Activated B cell treated with CpG ODN at 0.5 μM for 24 hours (primary cell): ENCODE measurements around the gene NAA15. TPM values are rescaled to one million over a fixed set of nuclear protein-coding genes. Genes with fewer than 3 reads are reported as not detected.
"Not testable (repeated sequence)": the region's sequence is repeated elsewhere in the genome, so short reads cannot be mapped to it uniquely, and the experiment has no call there.

ENCODE experiments used
- ATAC-seq: fragments of 200-7000 bp; cut with Tn5 transposase; one replicate; pipeline ENCODE4 v1.10.0; 2021; ENCODE audit warnings: low read depth, mild to moderate bottlenecking, moderate library complexity
- CTCF ChIA-PET: fragments of 350-600 bp; sonication (Branson Sonifier 250); formaldehyde crosslinking; loops from one replicate; lab custom pipeline; 2021; ENCODE audit warnings: antibody characterized with exemption; lab: Charles Lee
- POLR2A ChIA-PET: fragments of 350-600 bp; sonication (Branson Sonifier 250); formaldehyde crosslinking; loops from one replicate; lab custom pipeline; 2021; ENCODE audit warnings: antibody characterized with exemption; lab: Charles Lee
- DNase-seq: peaks from one replicate; pipeline ENCODE4 v3.0.0; 2022
- H3K27ac Mint-ChIP-seq: one replicate; pipeline ENCODE4 v1.8.0; 2020; ENCODE audit warnings: mixed read lengths
- H3K27me3 Mint-ChIP-seq: one replicate; pipeline ENCODE4 v1.8.0; 2021; ENCODE audit warnings: mixed read lengths
- H3K36me3 Mint-ChIP-seq: one replicate; pipeline ENCODE4 v1.8.0; 2021; ENCODE audit warnings: low read depth, mixed read lengths
- H3K4me1 Mint-ChIP-seq: one replicate; pipeline ENCODE4 v1.8.0; 2021; ENCODE audit warnings: mixed read lengths
- H3K4me3 Mint-ChIP-seq: one replicate; pipeline ENCODE4 v1.8.0; 2020; ENCODE audit warnings: mild to moderate bottlenecking, mixed read lengths
- H3K9me3 Mint-ChIP-seq: one replicate; pipeline ENCODE4 v1.8.0; 2020; ENCODE audit warnings: mixed read lengths
- CTCF ChIP-seq: fragments of 200-600 bp; IDR thresholded peaks from one replicate; pipeline ENCODE4 v1.8.0; 2022; ENCODE audit warnings: antibody characterized with exemption, mild to moderate bottlenecking
- intact Hi-C: fragments of 100-400 bp; cut with micrococcal nuclease; formaldehyde crosslinking; loops from one replicate; pipeline ENCODE4 v1.15.1; 2024
- total RNA-seq: library from RNA; stranded (reverse); gene quantifications from 2 replicates; pipeline ENCODE4 v1.2.3, GENCODE V29; 2022

The NAA15 gene
- total RNA-seq, 1 donor from 2014 or later, result 66.5 TPM

GRCh38 chr4:139316733-139317132 lies 15.4 kb downstream of the NAA15 start:
- peaks cover 81% of the 10 kb centered on the region for H3K4me1 Mint-ChIP-seq
- no peaks in the 10 kb centered on the region for H3K27me3 Mint-ChIP-seq
- H3K36me3 Mint-ChIP-seq, result peaks cover 6% of the 10 kb centered on the region
- CTCF ChIA-PET, result no interaction called here
- TF ChIP-seq CTCF, result no peak
- peak overlapping the region; percentile 71 for H3K4me3 Mint-ChIP-seq
- ATAC-seq (no peak), DNase-seq (no peak)
- intact Hi-C loops, result no loop called here
- H3K9me3 Mint-ChIP-seq, result no peaks in the 10 kb centered on the region
- peak overlapping the region; percentile 59 for H3K27ac Mint-ChIP-seq
- POLR2A ChIA-PET, result no interaction called here

- intact Hi-C loops, result no loop called here
- Mint-ChIP-seq H3K4me1 (peaks cover 81% of the 10 kb centered on the region), H3K27ac (peak overlapping the region; percentile 3), H3K36me3 (peaks cover 6% of the 10 kb centered on the region), H3K9me3 (no peaks in the 10 kb centered on the region), H3K27me3 (no peaks in the 10 kb centered on the region), H3K4me3 (no peak overlapping the region)
- POLR2A ChIA-PET, result no interaction called here
- CTCF ChIA-PET, result no interaction called here
- no peak for TF ChIP-seq CTCF
- no peak for ATAC-seq
- DNase-seq, result no peak
These were observed 16.3 kb downstream of the NAA15 start for GRCh38 chr4:139317635-139318034.

- H3K27ac Mint-ChIP-seq, result no peak overlapping the region
- POLR2A ChIA-PET, result no interaction called here
- ATAC-seq (no peak), DNase-seq (no peak)
- peaks cover 4% of the 10 kb centered on the region for H3K36me3 Mint-ChIP-seq
- no peaks in the 10 kb centered on the region for H3K9me3 Mint-ChIP-seq
- CTCF ChIA-PET, result no interaction called here
- no peak for TF ChIP-seq CTCF
- intact Hi-C loops, result no loop called here
- no peaks in the 10 kb centered on the region for H3K27me3 Mint-ChIP-seq
- H3K4me1 Mint-ChIP-seq, result peaks cover 79% of the 10 kb centered on the region
- no peak overlapping the region for H3K4me3 Mint-ChIP-seq
These were observed 18.3 kb downstream of the NAA15 start for GRCh38 chr4:139319571-139319970.

DNA sequence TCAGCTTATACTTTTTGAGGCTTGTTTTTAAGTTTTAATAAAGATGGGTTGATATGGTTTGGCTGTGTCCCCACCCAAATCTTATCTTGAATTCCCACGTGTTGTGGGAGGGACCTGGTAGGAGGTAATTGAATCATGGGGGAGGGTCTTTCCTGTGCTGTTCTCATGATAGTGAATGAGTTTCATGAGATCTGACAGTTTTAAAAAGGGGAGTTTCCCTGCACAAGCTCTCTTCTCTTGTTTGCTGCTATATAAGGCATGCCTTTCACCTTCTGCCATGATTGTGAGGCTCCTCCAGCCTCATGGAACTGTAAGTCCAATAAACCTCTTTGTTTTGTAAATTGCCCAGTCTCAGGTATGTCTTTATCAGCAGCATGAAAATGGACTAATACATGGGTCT lies 20.8 kb downstream of the NAA15 start:
- H3K36me3 Mint-ChIP-seq, H3K27ac Mint-ChIP-seq, H3K9me3 Mint-ChIP-seq, ATAC-seq, DNase-seq, intact Hi-C loops, H3K4me3 Mint-ChIP-seq, H3K27me3 Mint-ChIP-seq: not testable (repeated sequence)
- ChIA-PET CTCF (interaction anchor here (0.8 to 1.3 kb wide), 3 partner anchors 26 to 292 kb away, joined by 3 to 4 read pairs (median 3); no protein-coding TSS in a partner anchor), POLR2A (interaction anchor here (1.4 kb wide), 1 partner anchor 21 kb away, joined by 5 read pairs; the partner anchor contains the start of gene NAA15)
- H3K4me1 Mint-ChIP-seq, result peaks cover 67% of the 10 kb centered on the region

- H3K9me3 Mint-ChIP-seq, H3K27ac Mint-ChIP-seq, ATAC-seq, intact Hi-C loops, DNase-seq, H3K4me3 Mint-ChIP-seq, H3K36me3 Mint-ChIP-seq, H3K27me3 Mint-ChIP-seq: not testable (repeated sequence)
- H3K4me1 Mint-ChIP-seq, result peaks cover 65% of the 10 kb centered on the region
- ChIA-PET POLR2A (interaction anchor here (1.4 kb wide), 1 partner anchor 21 kb away, joined by 5 read pairs; the partner anchor contains the start of gene NAA15), CTCF (interaction anchor here (0.8 to 1.3 kb wide), 2 partner anchors 27 to 292 kb away, joined by 3 to 4 read pairs; no protein-coding TSS in a partner anchor)
These were observed 21.2 kb downstream of the NAA15 start for GRCh38 chr4:139322541-139322940.

GRCh38 chr4:139324620-139325019 lies 23.3 kb downstream of the NAA15 start:
- no peak overlapping the region for H3K27ac Mint-ChIP-seq
- H3K4me3 Mint-ChIP-seq, result no peak overlapping the region
- peaks cover 23% of the 10 kb centered on the region for H3K36me3 Mint-ChIP-seq
- H3K4me1 Mint-ChIP-seq, result peaks cover 62% of the 10 kb centered on the region
- DNase-seq (no peak), ATAC-seq (no peak)
- intact Hi-C loops, result no loop called here
- TF ChIP-seq CTCF, result no peak
- H3K9me3 Mint-ChIP-seq, result no peaks in the 10 kb centered on the region
- ChIA-PET CTCF (no interaction called here), POLR2A (interaction anchor here (0.7 kb wide), 1 partner anchor 242 kb away, joined by 4 read pairs; no protein-coding TSS in a partner anchor)
- H3K27me3 Mint-ChIP-seq, result no peaks in the 10 kb centered on the region
